Kidney epithelial cell (primary cell): Measurements from ENCODE around the gene DTNA. TPM values are rescaled to one million over a fixed set of nuclear protein-coding genes. Genes with fewer than 3 reads are reported as not detected.

Source experiments
- DNase-seq: peaks from one replicate; pipeline ENCODE4 v3.0.0-alpha.2; 2010; ENCODE audit warnings: low read depth
- H3K27me3 ChIP-seq: 2 replicates; pipeline ENCODE4 v1.6.0; 2011; ENCODE audit warnings: low read length; ENCODE audit not compliant: control insufficient read depth, insufficient read depth
- H3K36me3 ChIP-seq: 2 replicates; pipeline ENCODE4 v1.5.1; 2011; ENCODE audit warnings: low read length; ENCODE audit not compliant: control insufficient read depth, insufficient read depth
- H3K4me3 ChIP-seq: 2 replicates; pipeline ENCODE4 v1.5.1; 2011; ENCODE audit warnings: low read depth, mild to moderate bottlenecking, control low read depth, low read length
- total RNA-seq: library from RNA; depleted of rRNA; stranded (reverse); fragments of >200 nt; gene quantifications from 2 replicates; pipeline ENCODE4 v1.2.3, GENCODE V29; 2015
- TF ChIP-seq, protein P1 (sequence below): IDR thresholded peaks from 2 replicates; pipeline ENCODE4 v1.5.1; 2011; ENCODE audit warnings: mild to moderate bottlenecking, moderate library complexity, low read length, control low read depth, inconsistent platforms; ENCODE audit not compliant: insufficient read depth, poor library complexity, severe bottlenecking

The DTNA gene
- total RNA-seq, 1 donor from 2014 or later, result 19.3 TPM

DNA sequence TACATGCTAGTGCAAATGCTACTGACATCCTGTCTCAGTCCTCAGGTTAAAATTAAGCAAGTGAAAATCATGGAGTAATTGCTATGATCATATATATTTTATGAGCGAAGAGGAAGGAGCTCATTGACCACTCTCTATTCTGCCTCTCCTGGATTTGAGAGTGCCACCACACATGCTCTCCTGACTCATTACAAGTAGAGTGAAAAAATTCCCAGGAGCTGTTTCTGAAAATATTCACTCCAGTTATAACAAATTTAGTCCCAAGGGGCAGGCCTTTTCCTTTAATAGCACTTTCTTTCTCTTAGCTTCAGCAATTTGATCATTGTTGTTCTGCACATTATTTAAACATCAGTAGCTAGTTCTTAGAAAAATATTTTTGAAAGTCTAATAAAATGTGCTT lies 176.1 kb downstream of the DTNA start:
- DNase-seq, result no peak
- TF ChIP-seq, protein P1, sequence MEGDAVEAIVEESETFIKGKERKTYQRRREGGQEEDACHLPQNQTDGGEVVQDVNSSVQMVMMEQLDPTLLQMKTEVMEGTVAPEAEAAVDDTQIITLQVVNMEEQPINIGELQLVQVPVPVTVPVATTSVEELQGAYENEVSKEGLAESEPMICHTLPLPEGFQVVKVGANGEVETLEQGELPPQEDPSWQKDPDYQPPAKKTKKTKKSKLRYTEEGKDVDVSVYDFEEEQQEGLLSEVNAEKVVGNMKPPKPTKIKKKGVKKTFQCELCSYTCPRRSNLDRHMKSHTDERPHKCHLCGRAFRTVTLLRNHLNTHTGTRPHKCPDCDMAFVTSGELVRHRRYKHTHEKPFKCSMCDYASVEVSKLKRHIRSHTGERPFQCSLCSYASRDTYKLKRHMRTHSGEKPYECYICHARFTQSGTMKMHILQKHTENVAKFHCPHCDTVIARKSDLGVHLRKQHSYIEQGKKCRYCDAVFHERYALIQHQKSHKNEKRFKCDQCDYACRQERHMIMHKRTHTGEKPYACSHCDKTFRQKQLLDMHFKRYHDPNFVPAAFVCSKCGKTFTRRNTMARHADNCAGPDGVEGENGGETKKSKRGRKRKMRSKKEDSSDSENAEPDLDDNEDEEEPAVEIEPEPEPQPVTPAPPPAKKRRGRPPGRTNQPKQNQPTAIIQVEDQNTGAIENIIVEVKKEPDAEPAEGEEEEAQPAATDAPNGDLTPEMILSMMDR, result no peak
- Histone ChIP-seq H3K27me3 (no peaks in the 10 kb centered on the region), H3K4me3 (no peak overlapping the region), H3K36me3 (no peaks in the 10 kb centered on the region)

DNA sequence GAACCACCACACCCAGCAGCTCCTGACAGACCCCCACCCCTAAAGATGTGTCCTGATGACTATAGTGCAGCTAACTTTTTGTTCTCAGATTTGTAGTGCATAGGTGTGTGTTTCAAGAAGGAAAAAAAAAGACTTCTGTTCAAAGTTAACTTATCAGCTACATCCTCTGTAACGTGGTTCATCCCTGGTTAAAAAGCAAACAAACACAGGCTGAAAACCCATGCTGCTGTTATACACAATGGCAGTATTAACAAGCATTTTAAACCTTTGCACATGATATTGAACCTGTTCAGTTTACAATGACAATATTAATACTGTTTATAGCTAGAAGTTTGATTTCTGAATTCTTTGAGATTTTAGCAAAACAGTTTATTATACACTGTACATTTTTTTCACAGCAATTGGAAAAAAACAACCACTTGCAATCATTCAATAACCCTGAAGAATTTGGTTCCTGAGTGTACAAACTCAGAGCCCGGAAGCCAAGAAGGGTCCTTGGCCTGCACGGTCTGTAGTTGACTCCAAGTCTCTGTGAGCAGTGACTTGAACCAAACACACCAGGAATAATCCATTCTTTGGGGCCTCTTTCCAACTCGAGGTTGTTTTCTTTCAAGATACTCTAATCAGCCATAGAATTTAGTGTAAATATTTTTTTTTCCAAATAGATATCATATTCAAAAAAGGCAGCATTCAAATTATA lies 177.9 kb downstream of the DTNA start:
- no peaks in the 10 kb centered on the region for H3K27me3 ChIP-seq
- DNase-seq, result no peak
- no peak overlapping the region for H3K4me3 ChIP-seq
- H3K36me3 ChIP-seq, result no peaks in the 10 kb centered on the region
- TF ChIP-seq, protein P1, result no peak

DNA sequence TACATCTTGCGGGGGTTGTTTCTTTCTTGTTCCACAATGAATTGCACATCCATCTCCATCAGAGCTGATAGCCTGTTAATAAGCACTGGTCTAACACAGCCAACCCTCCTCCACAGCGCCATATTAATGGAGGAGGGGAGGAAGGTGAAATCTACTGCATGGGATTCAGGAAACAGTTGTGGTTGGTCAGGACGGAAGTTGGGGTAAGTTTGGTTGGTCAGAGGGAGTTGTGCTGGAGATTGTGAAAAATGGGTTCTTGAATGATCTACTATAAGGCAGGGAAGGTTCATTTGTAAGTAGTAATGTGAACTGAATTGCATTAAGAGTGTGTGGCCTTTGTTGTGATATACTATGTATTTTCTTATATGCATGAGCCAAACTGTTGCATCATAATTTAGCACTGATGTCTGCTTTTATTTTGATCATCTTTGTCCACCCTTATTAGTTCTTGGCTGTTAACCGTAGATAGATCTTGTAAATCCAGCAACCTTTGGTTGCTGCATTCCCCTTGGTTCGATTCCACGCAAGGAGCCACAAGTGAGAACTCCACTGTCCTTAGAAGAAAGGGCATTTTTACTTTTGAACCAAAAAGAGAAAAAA lies 180.5 kb downstream of the DTNA start:
- TF ChIP-seq, protein P1, result no peak
- no peak for DNase-seq

DNA sequence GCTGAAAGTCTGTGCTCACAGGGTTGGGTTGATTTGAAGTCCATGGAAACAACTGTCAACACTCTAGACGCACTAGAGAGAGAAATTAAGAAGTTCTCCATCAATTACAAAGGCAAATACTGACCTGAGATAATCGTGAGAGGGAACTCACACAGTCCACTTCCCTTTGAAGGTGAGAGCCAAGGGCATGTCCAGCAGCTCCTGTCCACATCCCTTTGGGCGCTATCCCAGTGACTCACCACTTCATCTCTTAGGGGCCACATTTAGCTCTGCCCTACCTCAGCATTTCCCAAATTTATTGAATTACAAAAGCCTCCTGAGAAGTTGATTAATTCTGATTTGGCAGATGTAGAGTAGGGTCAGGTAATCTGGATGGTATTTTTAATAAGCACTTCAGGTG lies 182.3 kb downstream of the DTNA start:
- no peak for DNase-seq
- TF ChIP-seq, protein P1, result no peak
- Histone ChIP-seq H3K36me3 (no peaks in the 10 kb centered on the region), H3K4me3 (no peak overlapping the region), H3K27me3 (no peaks in the 10 kb centered on the region)

More for the DNA sequence above, 180.5 kb downstream of the DTNA start:
- Histone ChIP-seq H3K4me3 (no peak overlapping the region), H3K36me3 (no peaks in the 10 kb centered on the region), H3K27me3 (no peaks in the 10 kb centered on the region)

DNA sequence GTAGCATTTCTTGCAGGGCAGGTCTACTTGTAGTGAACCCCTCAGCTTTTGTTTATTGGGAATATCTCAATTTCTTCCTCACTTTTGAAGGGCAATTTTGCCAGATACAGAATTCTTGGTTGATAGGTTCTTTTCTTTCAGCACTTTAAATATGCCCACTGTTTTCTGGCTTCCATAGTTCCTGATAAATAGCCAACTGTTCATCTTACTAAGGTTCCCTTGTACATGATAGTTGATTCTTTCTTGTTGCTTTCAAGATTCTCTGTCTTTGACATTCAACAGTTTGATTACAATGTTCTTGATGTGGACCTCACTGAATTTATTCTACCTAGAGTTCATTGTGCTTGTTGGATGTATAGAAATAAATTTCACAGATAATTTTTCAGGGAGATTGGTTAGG lies 183.1 kb downstream of the DTNA start:
- TF ChIP-seq, protein P1, result no peak
- Histone ChIP-seq H3K36me3 (no peaks in the 10 kb centered on the region), H3K4me3 (no peak overlapping the region), H3K27me3 (no peaks in the 10 kb centered on the region)
- DNase-seq, result no peak
